ENCODE data around the gene HBA1.
A peak's percentile ranks its signal among the peaks of the same experiment; 100 is the strongest.
"Not testable (repeated sequence)": the region's sequence is repeated elsewhere in the genome, so short reads cannot be mapped to it uniquely, and the experiment has no call there.

The HBA1 gene

DNA sequence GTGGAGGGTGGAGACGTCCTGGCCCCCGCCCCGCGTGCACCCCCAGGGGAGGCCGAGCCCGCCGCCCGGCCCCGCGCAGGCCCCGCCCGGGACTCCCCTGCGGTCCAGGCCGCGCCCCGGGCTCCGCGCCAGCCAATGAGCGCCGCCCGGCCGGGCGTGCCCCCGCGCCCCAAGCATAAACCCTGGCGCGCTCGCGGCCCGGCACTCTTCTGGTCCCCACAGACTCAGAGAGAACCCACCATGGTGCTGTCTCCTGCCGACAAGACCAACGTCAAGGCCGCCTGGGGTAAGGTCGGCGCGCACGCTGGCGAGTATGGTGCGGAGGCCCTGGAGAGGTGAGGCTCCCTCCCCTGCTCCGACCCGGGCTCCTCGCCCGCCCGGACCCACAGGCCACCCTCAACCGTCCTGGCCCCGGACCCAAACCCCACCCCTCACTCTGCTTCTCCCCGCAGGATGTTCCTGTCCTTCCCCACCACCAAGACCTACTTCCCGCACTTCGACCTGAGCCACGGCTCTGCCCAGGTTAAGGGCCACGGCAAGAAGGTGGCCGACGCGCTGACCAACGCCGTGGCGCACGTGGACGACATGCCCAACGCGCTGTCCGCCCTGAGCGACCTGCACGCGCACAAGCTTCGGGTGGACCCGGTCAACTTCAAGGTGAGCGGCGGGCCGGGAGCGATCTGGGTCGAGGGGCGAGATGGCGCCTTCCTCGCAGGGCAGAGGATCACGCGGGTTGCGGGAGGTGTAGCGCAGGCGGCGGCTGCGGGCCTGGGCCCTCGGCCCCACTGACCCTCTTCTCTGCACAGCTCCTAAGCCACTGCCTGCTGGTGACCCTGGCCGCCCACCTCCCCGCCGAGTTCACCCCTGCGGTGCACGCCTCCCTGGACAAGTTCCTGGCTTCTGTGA lies at the start of gene HBA1:
TSS of gene HBA1 (plus strand) at position 204 of the 906 bp plus-strand sequence. CDS start at position 241, 37 bp downstream.
- not testable (repeated sequence) for DNase-seq

DNA sequence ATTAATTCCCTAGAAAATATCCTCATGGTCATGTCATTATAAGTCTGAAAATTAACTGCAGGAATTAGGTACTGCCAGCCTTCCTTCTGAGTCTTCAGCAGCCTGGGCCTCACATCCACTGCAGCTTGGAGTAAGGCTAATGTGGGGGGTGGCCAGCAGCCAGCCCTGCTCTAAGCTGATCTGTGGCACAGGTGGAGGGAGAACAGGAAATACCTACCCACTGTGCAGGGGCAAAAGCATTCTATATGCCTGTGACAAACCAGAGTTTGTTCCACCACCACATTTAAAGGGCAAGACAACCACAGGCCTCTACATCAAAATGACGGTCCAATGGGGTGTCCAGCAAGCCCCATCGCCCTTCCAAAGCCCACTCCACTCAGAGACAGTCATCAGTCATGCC lies 47.4 kb upstream of the HBA1 start:
- no peak for DNase-seq

DNA sequence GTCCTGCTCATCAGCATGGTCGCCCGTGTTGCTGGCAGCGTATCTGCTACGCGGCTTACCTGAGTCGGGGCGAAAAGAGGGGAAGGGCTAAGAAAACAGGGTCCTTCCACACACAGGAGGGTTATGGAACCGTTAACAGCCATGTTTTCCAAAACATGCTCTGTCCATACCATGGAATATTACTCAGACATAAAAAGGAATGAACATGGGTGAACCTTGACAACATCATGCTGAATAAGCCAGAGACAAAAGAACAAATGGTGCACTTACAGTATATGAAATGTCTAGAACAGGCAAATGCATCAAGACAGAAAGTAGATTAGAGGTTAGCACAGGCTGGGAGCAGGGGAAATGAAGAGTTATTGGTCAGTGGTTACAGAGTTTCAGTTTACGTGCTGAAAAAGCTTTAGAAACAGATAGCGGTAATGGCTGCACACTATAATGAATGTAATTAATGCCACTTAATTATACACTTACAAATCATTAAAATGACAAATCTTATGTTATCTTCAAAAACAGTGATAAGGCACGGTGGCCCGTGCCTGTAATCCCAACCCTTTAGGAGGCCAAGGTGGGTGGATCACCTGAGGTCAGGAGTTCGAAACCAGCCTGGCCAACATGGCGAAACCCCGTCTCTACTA lies 45.8 kb upstream of the HBA1 start:
- no peak for DNase-seq

DNA sequence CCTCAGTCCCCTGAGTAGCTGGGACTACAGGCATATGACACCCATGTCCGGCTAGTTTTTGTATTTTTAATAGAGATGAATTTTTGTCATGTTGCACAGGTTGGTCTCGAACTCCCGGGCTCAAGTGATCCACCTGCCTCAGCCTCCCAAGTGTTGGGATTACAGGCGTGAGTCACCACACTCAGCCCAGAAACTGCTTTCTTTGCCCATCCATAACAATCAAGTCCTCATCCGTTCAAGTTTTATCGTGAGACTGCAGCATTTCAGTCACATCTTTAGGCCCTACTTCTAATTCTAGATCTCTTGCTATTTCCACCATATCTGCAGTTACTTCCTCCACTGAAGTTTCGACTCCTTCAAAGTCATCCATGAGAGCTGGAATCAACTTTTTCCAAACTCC lies 44.4 kb upstream of the HBA1 start:
- no peak for DNase-seq

DNA sequence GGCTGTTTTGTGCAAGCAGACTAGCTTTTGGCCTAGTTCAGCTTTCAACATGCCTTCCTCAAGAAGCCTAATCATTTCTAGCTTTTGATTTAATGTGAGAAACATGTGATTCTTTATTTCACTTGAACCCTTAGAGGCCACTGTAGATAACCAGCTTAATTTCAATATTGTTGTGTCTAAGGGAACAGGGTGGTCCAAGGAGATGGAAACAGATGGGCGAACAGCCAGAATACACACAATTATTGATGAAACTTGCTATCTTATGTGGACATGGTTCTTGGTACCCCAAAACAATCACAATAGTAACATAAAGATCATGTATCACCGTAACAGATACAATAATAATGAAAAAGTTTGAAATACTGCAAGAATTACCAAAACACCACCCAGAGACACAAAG lies 42.8 kb upstream of the HBA1 start:
- no peak for DNase-seq

DNA sequence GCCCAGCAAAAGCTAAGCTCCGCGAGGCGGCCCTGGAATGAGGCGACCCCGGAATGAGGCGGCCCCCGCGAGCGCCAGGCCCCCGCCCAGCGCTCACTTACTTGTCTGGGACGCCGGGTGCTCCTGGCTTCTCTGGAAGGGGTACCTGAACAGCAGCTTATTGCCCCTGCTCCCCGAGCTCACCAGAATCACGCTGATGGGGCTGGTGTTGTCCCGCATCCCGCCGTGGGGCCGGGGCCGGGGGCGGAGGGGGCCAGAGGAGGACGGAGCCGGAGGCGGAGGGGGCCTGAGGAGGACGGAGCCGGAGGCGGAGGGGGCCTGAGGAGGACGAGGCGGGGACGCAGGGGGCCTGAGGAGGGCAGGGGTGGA lies 38.4 kb upstream of the HBA1 start:
- peak; percentile 19 for DNase-seq

DNA sequence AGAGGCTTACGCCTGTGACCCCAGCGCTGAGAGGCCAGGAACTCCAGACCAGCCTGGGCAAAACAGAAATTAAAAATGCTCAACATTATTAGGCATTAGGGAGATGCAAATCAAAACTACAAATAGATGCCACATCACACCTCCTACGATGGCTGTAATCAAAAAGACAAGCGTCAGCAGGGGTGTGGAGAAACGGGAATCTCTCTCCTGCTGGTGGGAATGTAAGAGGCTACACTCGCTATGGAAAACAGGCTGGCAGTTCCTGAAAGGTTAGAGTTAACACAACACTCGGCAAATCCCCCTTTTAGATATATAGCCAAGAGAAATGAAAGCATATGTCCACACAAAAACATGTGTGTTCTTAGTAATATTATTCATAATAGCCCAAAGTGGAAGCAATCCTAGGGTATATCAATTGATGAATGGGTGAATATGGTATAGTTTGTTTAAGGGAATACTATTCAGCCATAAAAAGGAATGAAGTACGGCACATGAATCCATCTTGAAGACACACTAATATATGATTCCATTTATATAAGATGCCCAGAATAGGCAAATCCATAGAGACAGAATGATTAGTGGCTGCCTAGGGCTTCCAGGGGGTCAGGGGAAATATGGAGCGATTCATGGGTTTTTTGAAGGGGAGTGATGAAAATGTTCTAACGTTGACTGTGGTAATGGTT lies 36.2 kb upstream of the HBA1 start:
- no peak for DNase-seq

DNA sequence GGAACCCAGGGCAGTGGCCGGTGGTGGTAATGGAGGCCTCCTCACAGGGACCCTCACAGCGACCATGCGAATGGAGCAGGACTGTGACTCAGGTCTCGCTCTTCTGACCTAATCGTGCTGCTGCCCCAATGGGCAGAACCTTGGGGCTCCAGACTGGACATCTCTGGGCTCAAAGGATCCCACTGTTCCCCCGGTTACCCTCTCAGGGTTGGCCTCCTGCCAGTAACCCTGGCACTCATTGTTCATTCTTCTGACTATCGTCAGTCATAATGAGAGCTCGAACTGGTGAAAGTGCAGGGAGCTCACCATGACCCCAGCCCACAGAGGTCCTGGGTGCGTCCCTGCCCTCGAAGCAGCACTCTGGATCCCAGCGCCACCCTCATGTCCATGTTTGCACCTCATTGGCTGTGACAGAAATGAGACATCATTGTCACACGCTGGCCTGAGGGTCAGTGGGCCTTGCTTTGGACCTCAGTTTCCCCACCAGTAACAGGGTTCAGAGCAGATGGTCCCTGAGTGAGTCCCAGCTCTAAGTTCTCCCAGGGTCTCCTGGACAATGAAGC lies 34.0 kb upstream of the HBA1 start:
- DNase-seq = no peak

DNA sequence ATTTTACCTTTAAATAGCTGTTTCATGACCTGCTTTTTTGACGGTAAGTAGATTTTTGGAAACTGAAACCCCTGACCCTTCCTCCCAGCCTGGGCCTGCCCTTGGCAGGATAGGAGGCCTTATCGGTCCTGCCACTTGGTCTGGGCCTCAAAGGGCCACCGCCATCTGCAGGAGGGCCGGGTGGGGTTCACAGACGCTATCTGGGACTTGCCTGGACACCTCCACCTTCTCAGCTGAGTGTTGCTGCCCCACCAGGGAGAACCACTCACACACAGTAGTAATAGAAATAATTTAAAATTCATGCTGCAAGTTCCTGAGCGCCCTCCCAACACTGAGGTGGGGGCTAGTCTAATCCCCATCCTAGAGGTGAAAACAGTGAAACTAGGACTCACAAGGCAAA lies 33.4 kb upstream of the HBA1 start:
- no peak for DNase-seq

DNA sequence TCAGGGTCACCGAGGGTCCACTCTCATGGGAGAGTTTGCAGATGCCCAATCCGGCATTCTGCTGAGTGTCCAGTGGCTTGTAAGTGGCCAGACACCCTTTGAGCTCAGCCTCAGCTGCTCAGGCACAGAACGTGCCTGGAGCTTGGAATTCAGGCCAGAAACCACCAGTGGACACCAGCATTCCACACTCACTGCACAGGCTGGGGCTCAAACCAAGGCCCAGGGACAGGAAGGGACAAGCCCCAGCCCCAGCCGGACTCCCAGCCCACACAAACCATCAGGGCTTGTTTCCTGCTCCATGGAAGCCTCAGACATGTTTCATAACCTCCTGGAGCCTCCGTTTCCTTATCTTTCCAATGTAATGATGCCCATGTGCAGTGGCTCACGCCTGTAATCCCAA lies 33.0 kb upstream of the HBA1 start:
- DNase-seq = no peak

DNA sequence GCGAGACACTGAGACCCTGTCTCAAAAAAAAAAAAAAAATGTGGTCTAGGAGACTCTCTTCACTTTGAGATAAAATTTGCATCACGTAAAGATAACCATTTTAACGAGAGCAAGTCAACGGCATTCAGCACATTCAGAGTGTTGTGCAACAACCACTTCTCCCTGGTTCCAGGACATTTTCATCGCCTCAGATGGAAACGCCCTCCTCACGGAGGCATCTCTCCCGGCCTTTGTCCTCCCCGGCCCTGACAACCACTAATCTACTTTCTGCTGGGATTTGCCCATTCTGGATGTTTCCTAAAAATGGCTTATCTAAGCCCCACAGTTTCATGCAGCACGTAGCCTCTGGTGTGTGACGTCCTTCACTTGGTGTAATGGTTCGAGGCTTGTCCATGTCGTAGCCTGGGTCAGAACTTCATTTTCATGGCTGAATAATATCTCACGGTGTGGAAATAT lies 31.7 kb upstream of the HBA1 start:
- DNase-seq = no peak

DNA sequence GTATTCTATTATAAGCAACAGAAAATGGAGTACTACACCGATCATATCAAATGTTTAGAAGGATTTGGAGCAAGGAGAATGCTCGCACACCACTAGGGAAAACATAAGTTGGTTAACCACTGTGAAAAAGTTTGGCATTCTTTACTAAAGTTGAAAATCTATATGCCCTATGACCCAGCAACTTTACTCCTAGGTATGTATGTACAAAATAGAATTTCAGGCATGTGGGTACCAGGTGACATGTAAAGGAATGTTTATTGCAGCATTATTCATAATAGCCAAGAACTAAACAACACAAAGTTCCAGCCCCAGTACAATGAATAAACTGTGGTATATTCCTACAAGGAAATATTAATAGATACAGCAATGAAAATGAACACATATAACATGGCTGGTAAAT lies 29.8 kb upstream of the HBA1 start:
- no peak for DNase-seq

DNA sequence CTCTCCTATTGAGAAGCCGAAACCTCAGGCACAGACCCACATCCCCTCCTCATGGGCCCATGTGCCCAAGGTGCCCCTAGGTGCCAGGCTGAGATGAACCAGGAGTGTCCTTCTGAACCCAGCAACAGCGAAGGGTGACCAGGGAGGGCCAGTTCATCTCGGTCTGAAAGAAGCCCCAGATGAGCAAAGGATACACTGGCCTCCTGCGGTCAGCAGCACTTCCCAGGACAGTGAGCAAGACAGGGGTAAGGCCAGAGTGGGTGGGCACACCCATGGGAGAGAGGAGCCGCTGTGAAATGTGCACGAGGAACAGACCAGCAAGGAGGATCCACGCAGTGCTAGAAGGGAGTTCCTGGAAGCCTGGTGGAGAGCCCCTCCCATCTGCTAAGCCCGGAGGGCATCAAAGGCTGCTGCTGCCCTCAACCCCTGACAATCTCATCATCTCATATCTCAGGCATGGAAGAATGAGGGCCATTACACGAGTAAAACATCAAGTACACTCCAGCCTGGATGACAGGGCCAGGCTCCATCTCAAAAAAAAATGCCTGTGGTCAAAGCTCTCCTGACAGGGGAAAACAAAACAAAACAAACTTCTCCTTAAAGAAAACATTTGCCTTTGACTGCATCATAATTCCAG lies 27.3 kb upstream of the HBA1 start:
- DNase-seq = no peak

DNA sequence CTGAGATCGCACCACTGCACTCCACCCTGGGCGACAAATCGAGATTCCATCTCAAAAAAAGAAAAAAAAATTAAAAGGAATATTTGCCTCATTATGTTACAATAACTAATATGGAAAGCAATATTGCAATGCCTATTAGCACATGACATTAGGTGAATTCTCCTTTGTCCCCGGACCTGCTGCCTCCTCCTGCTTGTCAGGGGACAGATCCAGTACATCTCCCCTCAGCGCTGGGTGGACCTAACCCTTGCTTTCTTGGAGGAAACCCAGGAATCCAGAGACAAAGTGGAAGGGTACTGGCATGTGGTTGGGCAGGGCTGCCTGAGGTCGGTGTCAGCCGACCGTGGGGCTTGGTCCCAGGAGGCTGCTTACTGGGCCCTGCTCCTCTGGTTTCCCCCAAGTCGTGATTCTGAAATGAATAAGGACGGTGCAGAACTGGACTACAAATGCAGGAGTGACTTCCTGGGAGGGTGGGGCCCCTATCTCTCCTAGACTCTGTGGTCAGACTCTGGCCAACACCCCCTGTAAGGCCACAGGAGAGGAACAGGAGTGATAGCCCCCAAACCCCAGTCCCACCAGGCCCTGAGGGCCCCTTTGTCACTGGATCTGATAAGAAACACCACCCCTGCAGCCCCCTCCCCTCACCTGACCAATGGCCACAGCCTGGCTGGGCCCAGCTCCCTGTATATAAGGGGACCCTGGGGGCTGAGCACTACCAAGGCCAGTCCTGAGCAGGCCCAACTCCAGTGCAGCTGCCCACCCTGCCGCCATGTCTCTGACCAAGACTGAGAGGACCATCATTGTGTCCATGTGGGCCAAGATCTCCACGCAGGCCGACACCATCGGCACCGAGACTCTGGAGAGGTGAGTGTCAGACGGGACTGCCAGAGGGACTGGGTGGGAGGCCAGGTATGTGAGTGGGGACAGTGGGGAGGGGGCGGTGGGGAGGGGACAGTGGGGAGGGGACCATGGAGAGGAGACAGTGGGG lies 24.0 kb upstream of the HBA1 start, which contains the start of gene HBZ:
TSS of gene HBZ (plus strand) at position 504 of the 988 bp plus-strand sequence. CDS start at position 770, 266 bp downstream.
- no peak for DNase-seq

DNA sequence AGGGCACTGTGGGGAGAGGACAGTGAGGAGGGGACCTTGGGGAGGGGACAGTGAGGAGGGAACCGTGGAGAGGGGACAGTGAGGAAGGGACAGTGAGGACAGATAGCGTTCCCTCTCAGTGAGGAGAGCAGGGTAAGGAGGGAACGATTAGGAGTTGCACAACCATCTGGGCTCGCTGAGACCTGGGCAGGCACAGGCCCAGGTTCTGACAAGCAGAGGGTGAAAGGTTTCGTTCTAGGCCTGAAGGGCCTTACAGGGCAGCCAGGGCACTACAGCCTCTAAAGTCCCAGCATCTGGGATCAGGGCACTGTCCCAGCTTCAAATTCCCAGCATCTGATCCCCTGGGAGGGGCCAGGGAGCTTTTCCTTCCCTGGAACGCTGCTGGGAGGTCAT lies 23.4 kb upstream of the HBA1 start:
- not testable (repeated sequence) for DNase-seq

DNA sequence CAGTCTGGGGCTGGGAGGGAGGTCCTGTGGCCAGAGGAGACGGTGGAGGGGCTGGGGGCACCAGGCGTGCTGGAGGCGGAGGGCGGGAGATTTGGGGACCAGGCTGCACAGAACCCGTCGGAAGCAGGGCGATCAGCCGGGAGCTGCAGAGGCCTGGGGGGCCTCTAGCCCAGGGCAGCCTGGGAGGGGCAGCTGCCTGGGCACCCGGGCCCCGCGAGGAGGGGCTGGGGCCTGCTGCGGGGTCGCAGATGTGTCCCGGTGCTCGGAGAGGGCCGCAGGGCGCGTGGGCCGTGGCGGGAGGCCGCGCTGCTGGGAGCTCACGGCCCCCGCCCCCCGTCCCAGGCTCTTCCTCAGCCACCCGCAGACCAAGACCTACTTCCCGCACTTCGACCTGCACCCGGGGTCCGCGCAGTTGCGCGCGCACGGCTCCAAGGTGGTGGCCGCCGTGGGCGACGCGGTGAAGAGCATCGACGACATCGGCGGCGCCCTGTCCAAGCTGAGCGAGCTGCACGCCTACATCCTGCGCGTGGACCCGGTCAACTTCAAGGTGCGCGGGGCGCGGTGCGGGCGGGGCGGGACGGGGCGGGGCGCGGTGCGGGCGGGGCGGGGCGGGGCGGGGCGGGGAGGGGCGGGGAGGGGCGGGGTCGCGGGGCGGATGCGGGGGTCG lies 22.8 kb upstream of the HBA1 start:
- not testable (repeated sequence) for DNase-seq

DNA sequence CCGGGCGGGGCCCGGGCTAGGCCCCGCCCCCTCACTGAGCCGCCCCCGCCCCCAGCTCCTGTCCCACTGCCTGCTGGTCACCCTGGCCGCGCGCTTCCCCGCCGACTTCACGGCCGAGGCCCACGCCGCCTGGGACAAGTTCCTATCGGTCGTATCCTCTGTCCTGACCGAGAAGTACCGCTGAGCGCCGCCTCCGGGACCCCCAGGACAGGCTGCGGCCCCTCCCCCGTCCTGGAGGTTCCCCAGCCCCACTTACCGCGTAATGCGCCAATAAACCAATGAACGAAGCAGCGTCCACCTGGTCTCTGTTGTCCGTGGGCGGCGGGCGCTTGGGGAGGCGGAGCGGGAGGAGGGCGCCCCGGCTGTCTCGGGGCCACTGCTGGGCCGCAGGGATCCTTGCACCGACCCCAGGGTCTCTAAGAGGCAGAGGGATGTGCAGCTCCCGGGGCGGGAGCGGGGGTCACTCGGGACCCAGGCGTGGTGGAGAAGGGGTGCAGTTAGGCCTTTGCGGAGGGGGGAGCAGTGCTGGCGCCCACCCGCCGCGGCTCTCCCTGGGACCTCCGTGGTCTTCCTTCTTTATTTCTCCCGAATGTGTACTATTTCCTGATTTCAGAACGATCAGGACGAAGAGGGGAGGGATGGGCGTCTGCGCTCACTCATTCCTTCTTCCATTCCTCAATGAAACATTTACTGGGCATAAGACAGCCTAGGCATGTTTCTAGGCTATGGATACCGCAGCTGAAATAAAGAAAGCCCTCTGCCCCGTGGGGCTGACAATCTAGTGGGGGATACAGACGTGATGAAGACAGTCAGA lies 22.1 kb upstream of the HBA1 start:
- DNase-seq = peak; percentile 24

DNA sequence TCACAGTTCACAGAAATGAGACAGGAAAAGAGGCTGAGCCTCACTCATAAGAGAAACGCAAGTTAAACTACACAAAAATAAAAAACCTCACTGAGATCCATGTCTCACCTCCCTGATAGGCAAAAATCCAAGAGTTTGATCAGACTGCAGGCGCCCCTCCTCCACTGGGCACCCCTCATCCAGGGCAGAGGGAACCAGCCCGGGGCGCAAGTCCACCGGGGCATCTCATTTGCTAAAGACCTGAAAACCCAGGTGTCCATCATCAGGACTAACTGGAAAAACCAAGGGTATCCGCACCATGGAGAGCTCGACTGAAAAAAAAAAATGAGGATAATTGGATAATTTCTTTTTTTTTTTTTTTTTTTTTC lies 21.5 kb upstream of the HBA1 start:
- no peak for DNase-seq

DNA sequence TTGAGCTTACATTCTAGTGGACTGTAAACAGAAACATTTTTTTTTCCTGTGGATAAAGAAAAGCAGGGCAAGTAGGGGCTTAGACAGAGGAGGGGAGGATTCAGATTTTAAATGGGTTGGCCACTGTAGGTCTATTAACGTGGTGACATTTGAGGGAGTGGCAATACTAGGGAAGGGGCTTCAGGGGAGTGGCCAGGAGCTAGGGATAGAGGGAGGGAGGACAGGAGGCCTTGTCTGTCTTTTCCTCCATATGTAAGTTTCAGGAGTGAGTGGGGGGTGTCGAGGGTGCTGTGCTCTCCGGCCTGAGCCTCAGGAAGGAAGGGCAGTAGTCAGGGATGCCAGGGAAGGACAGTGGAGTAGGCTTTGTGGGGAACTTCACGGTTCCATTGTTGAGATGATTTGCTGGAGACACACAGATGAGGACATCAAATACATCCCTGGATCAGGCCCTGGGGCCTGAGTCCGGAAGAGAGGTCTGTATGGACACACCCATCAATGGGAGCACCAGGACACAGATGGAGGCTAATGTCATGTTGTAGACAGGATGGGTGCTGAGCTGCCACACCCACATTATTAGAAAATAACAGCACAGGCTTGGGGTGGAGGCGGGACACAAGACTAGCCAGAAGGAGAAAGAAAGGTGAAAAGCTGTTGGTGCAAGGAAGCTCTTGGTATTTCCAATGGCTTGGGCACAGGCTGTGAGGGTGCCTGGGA lies 17.2 kb upstream of the HBA1 start:
- DNase-seq = no peak
